HG03175 (cell line): ENCODE measurements around the gene LIMS1.
"Not testable (repeated sequence)": the region's sequence is repeated elsewhere in the genome, so short reads cannot be mapped to it uniquely, and the experiment has no call there.

Experiments used
- ATAC-seq: cut with Tn5 transposase; IDR thresholded peaks from one replicate; pipeline ENCODE4 v1.9.1; 2021; ENCODE audit warnings: mild to moderate bottlenecking, moderate library complexity; ENCODE audit not compliant: unreplicated experiment

Gene LIMS1

DNA sequence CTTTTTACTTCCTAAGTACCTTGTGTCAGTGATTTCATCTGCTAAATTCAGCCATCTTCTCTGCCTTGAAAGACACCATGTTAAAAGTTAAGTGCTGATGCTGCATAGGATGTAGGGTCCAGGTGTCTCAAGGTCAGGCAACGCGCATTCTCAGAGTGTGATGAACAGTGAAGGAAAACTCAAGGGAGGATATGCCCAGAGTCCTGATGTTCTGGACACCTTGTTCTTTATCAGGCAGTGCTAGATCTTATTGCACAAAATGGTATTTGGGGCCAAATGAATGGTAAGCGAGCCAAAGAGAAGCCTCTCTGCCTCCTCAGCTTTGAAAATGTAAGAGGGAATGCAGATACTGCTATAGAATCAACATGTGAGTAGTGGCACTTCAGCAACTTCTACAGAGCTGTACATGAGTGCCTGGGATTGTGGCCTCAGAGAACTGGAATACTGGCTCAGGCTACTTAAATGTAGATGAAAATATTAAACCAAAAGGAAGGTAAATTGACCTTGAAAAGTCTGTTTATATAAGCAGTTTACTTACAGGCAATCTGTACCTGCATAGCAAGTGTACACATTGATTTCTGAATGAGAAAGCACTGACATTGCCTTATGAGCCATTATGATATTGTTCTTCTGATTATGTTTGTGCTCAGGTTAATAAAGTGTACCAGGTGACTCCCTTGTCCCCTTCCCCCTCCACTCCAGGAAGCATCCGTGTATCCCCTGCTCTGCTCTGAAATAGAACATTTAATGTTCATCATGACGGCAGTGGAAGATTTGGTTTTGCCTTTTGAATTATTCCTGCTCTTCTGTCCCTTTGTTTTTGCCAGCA lies 98.3 kb downstream of the LIMS1 start:
- no peak for ATAC-seq

GRCh38 chr2:108633409-108633808 lies 99.1 kb downstream of the LIMS1 start:
- no peak for ATAC-seq

DNA sequence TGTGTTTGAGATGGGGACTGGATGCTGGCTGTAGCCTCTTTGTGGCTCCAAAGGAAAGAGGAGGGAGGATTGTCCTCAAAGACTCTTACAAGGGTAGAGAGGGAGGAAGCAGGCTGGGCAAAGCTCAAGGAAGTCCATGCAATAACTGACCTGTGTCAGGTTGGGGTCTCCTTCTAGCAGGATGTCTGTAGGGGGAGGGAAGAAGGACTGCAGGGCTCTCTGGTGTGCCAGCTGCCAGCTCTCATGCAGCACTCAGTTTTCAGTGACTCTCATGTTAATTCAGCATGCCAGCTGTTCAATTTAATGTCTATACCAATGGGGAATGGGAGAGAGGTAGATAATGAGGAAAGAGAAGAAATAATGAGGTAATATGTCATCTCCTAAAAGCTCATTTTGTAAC lies 99.7 kb downstream of the LIMS1 start:
- ATAC-seq: no peak

GRCh38 chr2:108634576-108635160 lies 100.4 kb downstream of the LIMS1 start:
- no peak for ATAC-seq

DNA sequence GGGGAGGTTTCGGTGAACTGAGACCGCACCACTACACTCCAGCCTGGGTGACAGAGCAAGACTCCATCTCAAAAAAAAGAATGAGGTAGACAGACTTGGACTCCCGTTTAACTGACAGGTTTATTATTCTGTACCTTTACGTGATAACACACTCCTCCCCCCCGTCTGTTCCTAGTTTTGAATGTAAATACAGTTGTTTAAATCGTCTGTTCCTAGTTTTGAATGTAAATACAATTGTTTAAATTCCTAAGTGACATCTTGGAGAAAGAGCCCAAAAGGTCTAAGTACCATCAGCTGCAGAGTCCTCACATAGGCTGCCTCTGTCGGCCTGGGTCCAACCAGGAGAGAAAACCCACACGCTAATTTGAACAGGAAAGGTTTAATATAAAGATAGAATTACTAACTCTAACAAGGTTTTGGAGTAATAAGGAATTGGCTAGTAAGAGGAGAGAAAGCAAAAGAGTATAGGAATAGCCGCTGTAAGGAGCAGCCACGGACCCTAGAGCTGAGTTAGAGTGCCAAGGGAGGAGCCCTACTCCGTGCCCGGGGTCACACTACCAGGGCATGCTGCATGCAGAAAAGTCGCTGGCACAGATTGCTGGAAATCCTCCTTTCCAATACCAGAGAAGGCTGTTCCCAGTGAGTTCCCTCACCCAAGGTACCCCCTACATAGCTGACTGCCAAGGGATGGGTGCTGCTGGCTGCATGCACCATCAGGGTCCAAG lies 101.5 kb downstream of the LIMS1 start:
- peak; percentile 8 for ATAC-seq

- no peak for ATAC-seq
Measured at GRCh38 chr2:108637304-108637669, 103.0 kb downstream of the LIMS1 start.

DNA sequence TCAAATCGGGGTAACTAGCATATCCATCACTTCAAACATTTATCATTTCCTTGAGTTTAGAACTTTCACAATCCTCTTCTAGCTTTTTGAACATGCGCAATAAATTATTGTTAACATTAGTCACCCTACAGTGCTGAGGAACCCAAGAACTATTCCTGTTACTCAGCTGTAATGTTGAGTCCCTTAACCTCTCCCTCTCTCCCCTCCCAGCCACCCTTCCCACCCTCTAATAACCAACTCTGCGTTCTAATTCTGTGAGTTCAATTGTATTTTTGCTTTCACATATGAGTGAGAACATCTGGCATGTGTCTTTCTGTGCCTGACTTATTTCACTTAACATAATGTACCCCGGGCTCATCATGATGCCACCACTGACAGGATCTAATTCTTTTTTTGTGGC lies 106.5 kb downstream of the LIMS1 start:
- no peak for ATAC-seq

GRCh38 chr2:108641756-108642155 lies 107.5 kb downstream of the LIMS1 start:
- no peak for ATAC-seq

GRCh38 chr2:108643261-108643849 lies 109.1 kb downstream of the LIMS1 start:
- ATAC-seq: no peak

DNA sequence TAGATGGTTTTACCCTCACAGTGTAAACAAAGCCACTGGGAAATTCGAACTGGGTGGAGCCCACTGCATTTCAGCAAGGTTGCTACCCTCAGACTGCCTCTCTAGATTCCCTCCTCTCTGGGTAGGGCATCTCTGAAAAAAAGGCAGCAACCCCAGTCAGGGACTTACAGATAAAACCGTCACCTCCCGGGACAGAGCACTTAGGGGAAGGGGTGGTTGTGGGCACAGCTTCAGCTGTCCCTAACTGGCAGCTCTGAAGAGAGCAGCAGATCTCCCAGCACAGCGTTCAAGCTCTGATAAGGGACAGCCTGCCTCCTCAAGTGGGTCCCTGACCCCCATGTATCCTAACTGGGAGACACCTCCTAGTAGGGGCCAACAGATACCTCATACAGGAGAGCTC lies 109.6 kb downstream of the LIMS1 start:
- ATAC-seq: not testable (repeated sequence)

- ATAC-seq: not testable (repeated sequence)
Measured at GRCh38 chr2:108644446-108644845, 110.2 kb downstream of the LIMS1 start.

DNA sequence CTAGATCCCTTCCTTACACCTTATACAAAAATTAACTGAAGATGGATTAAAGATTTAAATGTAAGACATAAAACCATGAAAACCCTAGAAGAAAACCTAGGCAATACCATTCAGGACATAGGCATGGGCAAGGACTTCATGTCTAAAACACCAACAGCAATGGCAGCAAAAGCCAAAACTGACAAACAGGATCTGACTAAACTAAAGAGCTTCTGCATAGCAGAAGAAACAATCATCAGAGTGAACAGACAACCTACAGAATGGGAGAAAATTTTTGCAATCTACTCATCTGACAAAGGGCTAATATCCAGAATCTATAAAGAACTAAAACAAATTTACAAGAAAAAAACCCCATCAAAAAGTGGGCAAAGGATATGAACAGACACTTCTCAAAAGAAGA lies 114.5 kb downstream of the LIMS1 start:
- not testable (repeated sequence) for ATAC-seq

- not testable (repeated sequence) for ATAC-seq
Measured at GRCh38 chr2:108650465-108650864, 116.2 kb downstream of the LIMS1 start.

DNA sequence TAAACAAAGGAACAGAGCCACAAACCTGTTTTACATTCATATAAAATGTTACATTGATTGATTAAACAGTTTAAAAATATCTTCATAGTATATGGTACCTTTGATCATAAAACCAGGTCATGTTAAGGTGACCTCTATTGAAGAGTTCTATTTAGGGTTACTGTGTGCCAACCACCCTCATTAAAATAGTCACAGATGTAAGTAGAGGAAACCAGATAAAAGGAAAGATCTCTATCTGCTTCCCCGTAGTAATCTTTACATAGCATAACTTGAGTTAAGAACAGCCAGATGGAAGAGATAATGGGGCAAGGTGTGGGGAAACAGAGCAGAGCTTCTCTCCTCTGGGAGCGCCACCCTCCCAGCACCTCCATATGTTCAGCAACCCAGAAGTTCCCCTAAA lies 117.2 kb downstream of the LIMS1 start:
- not testable (repeated sequence) for ATAC-seq

- ATAC-seq: peak; percentile 96
Measured at GRCh38 chr2:108652187-108652931, 118.1 kb downstream of the LIMS1 start.

DNA sequence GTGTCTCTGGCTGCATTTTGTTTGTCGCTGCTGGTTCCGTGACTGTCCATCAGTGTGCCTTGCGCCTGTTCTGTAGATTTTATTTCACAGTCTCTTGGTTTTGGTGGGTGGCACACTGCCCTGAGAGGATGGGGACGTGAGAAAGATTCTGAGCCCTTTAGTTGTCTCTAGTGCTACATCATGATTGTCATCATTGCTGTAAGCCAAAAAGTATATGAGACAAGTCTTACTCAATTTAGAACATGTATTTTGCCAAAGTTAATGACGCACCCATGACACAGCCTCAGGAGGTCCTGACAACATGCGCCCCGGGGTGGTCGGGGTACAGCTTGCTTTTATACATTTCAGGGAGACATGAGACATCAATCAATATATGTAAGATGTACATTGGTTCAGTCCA lies 119.2 kb downstream of the LIMS1 start:
- not testable (repeated sequence) for ATAC-seq

GRCh38 chr2:108653849-108654248 lies 119.6 kb downstream of the LIMS1 start:
- ATAC-seq: not testable (repeated sequence)

DNA sequence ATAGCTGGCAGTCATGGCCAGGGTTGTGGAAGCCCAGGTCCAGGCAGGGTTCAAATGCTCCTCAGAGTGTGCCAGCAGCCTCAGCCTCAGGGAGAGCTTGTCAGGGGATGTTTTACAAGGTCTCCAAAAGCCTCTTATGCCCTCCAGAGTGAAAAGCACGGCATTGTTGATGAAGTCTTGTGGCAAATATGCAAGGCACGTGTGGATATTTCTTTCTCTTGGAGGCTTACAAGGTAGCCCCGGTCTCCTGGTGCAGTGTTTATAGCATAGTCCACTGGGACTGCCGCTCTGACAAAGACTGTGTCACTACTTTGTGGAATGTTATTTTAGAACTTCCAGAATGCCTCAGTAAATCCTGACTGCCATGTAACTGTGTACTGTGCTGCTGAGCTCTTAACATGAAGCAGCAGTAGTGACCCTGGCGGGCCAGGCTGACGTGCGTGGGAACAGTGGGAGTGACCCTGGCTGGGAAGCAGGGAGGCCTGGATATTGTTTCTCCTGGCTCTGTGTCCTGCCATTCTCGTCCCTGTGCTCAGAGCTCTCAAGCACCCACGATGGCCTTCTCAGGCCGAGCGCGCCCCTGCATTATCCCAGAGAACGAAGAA lies 120.4 kb downstream of the LIMS1 start:
- not testable (repeated sequence) for ATAC-seq

- not testable (repeated sequence) for ATAC-seq
Measured at GRCh38 chr2:108655270-108655669, 121.0 kb downstream of the LIMS1 start.

- not testable (repeated sequence) for ATAC-seq
Measured at GRCh38 chr2:108656282-108656681, 122.0 kb downstream of the LIMS1 start.
